NCI-H526 treated with DMSO at 0.1 percent for 48 hours (cell line): ENCODE measurements around the gene C16orf86.

Experiments used
- DNase-seq: peaks from one replicate; lab custom pipeline; 2025; lab: John Stamatoyannopoulos, UW

C16orf86 gene, protein sequence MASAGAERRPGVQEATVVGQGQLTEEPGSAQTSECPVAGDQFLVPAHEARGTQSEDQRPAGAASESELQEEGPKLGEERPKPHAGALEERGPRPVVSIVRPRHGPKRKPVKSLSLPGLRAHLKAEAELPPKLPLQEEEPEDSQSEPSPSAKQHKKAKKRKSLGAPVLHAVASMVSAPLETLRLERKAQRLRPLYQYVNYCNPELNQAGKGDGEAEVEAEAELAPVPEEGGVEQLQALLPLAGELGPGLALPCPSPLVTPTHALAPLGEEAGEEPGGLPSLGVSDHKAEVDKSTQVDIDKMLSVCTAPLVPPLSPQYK

DNA sequence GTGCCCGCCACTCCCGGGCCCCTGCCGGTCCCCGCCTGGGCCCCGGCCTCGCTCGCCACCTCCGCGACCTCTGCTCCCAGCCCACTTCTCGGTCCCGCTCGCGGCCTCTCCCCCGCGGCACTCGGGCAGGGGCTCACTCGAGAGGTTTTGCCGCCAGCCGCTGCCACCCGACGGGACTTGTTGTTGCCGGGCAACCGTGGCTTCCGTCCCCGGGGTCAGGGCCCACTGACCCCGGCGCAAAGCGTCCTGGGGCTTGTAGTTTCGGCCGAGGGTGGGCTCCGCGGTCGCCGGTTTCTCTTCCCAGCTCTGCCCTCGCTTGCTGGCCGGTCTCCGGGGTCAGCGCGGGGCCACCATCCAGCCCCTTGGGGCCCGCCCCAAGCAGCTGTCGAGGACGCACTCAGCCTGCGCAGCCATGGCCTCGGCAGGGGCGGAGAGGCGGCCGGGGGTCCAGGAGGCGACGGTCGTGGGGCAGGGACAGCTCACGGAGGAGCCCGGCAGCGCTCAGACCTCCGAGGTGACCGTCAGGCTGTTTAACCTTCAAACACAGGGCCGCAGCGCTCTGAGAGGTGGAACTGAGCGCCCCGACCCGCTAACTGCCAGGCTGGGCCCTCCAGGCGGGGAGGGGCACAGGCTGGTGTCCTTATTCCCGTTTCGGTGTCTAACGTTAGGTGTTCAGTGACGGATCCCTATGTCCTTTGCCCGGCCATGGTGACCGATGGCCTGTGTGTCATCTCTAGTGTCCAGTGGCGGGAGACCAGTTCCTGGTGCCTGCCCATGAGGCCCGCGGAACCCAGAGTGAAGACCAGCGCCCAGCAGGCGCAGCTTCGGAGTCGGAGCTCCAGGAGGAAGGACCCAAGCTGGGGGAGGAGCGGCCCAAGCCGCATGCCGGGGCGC is at the start of gene C16orf86, which contains the start of gene ENKD1:
C16orf86 (plus strand) TSS at position 256 of the 894 bp plus-strand sequence; CDS start at position 413, 157 bp downstream.
ENKD1 (minus strand) TSS at position 192 of the 894 bp plus-strand sequence. CDS start 308 bp downstream, outside the sequence.
- peak; percentile 62 for DNase-seq

DNA sequence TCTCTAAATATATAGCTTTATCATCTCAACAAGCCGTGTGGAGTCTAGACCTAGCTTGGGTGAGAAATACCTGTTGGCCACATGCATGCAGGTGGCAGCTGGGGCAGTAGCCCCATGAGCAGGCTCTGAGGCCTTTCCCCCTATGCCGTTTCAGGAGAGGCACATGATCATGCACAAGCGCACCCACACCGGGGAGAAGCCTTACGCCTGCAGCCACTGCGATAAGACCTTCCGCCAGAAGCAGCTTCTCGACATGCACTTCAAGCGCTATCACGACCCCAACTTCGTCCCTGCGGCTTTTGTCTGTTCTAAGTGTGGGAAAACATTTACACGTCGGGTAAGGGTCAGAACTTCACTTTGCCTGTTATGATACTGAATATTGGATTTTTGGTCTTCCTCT is 38.4 kb upstream of the C16orf86 start:
- no peak for DNase-seq

DNA sequence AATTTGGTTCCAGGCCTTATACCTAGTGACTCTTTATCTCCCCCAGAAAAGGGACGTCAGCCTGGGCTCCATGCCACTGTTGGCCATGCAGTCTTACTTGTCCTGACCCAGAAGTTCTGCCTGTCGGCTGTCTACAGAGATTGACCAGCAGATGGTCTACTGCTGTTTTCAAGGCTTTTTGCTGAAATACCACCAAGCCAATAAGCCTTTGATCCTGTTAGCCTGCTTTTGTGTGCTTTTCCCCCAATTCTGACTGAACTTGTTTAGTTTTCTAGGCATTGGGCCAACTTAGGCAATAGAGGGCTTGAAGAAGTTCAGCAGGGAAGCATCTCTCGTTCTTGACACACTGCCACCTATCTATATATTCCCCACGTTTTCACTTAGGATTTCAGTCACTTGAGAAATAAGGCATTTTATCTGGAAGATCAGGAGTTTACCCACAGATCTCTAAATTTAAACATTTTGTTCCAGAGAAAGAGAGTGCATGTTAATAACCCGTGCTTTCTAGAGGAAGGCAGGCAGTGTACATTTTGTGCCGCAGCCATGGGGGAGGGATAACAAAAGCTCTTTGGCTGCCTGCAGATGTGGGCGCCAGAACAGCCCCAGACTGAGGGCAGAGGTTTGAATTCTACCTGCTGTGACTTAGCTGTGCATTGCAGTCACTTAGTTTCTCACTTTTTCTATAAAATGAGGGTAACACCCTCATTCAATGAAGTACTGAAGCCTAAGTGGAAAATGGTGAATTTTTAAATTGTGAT is 34.0 kb upstream of the C16orf86 start:
- DNase-seq = no peak

DNA sequence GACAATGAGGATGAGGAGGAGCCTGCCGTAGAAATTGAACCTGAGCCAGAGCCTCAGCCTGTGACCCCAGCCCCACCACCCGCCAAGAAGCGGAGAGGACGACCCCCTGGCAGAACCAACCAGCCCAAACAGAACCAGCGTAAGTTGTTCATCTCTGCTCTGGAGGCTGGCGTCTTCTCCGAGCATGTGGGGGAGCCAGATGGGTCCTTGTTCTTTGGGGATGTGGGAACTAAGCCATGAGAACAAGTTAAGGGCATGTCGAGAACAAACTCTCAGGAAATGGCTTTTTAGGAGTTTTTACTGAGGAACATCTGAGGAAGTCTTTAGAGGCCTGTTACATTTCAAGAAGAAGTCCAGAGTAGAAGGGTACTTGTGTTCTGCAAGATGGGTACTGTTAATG is 29.9 kb upstream of the C16orf86 start:
- DNase-seq = no peak

DNA sequence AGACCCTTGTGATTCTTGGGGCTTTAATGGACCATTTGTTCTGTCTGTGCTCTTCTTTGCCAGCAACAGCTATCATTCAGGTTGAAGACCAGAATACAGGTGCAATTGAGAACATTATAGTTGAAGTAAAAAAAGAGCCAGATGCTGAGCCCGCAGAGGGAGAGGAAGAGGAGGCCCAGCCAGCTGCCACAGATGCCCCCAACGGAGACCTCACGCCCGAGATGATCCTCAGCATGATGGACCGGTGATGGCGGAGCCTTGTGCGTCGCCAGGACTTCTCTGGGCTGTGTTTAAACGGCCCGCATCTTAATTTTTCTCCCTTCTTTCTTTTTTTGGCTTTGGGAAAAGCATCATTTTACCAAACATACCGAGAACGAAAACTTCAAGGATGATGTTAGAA is 29.0 kb upstream of the C16orf86 start:
- DNase-seq = no peak

DNA sequence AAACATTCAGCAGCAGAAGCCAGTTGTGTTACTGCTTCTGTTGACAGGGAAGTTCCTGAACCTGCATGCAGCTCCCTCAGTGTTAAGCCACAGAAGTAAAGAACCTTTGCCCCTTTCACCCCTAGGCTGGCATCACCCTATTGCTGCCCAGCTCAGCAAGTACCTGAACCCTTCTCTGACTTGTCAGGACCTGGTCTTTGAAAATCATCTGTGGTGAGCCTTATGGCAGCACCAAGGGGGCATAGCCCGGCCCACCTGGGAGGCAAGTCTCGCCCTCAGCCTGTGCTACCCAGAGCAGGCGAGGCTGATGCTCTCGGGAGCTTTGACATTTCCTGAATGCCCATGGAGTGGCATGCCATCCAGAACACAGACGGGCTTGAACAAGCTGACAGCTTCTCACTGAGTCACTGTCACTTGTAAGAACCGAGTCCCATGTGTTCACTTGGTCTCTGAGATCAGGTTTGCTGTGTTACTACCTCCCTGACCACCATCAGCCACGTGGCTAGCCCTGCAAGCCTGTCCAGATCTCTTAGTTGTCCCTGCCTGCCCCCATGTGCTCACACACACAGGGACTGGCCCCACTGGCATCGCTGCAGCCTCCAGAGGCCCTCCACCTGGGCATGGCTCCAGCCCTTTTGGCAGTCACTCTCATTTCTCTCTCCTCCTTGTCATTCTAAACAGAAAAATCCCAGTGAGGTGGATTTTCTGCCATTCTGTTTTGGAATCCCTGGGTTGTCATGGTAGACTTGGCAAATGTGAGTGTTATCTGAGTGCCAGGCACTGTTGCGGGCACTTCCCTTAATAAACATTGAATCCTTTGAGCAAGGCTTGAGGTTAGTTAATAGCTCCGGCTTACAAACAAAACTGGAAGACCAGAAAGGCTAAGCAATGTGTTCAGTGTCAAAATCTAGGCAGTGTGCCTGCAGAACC is 24.6 kb upstream of the C16orf86 start:
- no peak for DNase-seq

DNA sequence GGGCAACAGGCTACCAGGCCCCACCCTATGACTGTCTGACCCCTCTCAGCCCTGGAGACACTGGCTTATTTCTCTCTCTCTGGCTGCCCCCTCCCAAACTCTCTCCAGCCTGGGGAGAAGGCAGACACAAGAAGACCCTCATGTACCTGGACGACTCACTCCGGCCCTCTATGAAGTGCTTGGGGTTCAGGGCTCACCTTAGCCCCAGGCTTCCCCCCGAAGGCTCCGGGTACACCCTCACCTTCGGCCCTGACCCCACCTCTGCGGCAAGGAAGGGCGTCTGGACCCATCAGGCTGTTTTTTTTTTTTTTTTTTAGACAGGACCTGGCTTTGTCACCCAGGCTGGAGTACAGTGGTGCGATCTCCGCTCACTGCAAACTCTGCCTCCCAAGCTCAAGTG is 22.6 kb upstream of the C16orf86 start:
- no peak for DNase-seq

DNA sequence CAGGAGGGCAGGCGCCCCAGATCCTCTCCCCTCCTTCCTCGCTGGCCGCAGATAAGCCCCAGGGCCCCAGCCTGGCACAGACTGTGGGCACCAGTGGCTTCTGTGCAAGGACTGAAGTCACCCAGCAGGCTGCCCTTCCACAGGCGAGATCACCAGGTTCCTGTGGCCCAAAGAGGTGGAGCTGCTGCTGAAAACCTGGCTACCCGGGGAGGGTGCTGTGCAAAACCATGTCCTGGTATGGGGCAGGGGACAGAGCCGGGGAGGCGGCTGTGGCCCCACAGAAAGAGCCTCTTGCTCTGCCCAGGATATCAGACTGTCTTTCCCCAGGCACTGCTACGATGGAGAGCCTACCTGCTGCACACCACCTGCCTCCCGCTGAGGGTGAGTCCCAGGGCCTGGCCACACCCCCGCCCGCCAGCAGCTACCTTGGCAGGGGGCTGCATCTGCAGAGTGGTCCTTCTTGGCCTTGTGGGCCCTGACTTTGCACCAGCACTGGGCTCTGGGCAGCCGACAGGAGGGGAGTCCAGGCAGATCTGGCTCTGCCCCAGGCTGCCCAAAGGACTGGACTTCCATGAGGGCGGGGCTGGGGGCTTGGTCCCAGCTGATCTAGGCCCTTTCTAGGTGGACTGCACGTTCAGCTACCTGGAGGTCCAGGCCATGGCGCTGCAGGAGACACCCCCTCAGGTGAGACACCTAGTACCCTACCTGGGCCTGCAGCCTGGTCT is 21.1 kb upstream of the C16orf86 start:
- no peak for DNase-seq

DNA sequence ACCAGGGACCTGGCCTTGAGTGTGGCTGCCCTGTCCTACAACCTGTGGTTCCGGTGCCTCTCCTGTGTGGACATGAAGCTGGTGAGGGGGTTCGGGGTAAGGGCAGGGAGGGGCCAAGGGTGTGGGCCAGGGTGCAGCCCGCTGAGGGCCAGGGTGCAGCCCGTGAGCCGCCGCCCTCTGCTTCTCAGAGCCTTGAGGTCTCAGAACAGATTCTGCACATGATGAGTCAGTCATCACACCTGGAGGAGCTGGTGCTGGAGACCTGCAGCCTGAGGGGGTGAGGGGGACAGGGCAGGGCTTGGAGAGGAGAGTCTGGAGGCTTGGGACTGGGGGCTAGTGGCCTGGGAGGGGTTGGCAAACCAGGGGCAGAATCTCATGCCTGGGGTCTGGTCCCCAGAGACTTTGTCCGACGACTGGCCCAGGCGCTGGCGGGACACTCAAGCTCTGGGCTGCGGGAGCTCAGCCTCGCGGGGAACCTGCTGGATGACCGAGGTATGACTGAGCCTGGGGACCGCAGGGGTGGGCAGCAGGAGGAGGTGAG is 19.4 kb upstream of the C16orf86 start:
- no peak for DNase-seq

DNA sequence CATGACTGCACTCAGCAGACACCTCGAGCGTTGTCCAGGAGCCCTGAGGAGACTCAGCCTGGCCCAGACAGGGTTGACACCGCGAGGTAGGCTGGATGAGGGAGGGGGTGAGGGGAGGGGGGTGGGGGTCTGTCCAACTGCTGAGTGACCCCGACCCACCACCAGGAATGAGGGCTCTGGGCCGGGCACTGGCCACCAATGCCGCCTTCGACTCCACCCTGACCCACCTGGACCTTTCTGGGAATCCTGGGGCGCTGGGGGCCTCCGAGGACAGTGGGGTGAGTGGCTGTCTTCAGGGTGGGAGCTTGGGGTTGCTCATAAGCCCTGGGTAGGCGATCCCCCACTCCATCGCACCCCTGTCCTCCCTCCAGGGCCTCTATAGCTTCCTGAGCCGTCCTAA is 18.9 kb upstream of the C16orf86 start:
- no peak for DNase-seq

DNA sequence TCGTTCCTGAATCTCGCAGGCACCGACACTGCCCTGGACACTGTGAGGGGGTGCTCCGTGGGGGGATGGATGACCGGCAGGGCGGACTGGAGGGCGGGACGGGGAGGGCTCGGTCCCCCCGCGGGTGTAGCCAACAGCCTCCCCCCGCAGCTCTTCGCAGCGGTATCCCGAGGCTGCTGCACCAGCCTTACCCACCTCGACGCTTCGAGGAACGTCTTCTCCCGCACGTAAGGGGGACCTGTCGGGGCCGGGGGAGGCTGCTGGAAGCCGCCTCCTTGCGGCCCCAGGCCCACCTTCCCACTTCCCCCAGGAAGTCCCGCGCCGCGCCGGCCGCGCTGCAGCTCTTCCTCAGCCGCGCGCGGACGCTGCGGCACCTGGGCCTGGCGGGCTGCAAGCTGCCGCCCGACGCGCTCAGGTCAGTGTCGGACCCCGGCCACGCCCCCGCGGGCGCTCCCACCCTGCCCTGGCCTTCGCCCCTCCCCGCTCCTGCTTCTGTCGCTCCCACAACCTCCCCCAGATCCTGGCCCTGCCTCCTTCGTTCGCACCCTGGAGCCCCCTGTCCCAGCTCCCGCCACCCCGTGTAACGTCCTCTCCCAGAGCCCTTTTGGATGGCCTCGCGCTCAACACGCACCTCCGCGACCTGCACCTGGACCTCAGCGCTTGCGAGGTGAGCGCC is 18.4 kb upstream of the C16orf86 start:
- no peak for DNase-seq

DNA sequence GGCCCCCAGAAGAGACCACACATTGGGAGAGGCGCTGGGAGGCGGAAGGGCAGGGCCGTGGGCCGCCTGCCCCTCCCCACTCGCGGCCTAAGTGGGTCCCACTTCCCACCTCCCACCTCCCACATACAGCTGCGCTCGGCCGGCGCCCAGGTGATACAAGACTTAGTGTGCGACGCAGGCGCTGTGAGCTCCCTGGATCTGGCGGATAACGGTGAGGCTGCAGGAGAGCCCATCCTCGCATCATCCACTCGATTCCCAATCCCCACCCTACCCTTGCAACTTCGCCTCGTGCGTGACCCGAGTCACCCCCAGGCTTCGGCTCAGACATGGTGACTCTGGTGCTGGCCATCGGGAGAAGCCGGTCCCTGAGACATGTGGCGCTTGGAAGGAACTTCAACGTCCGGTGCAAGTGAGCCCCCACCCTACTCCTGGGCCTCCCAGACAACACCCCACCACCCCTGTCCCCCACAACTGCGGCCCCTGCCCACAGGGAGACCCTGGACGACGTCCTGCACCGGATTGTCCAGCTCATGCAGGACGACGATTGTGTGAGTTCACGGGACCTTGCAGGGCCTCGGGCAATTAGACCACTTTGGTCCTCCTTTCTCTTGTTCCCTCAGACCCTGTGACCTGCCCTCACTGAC is 17.7 kb upstream of the C16orf86 start:
- DNase-seq = no peak

DNA sequence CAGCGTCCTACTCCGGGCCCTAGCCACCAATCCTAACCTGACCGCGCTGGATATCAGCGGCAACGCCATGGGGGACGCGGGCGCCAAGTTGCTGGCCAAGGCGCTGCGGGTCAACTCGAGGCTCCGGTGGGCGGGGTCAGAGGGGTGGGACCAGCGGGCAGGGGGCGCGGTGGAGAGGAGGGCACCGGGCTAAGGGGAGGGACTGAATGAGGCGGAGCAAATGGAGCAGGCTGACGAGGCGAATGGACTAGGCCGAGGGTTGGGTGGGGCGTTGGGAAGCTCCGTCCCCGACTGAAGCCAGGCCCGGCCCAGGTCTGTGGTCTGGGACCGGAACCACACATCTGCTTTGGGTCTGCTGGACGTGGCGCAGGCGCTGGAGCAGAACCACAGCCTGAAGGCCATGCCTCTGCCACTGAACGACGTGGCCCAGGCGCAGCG is 17.1 kb upstream of the C16orf86 start:
- no peak for DNase-seq

DNA sequence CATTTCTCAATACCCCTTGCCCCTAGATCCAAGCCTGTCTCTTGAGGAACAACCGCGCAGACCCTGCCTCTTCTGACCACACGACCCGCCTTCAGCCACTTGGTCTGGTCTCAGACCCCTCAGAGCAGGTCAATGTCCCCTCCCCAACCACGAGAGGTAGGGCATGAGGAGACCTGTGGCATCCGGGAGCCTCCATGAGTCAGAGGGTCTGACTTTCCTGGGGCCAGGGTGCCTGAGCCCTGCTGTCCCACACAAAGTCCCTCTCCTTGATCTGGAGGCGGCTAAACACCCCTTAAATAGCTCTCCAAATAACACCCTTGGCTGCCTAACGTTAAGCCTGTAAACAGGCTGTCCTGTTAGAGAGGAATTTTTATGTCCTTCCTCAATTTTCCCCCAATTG is 16.6 kb upstream of the C16orf86 start:
- no peak for DNase-seq

DNA sequence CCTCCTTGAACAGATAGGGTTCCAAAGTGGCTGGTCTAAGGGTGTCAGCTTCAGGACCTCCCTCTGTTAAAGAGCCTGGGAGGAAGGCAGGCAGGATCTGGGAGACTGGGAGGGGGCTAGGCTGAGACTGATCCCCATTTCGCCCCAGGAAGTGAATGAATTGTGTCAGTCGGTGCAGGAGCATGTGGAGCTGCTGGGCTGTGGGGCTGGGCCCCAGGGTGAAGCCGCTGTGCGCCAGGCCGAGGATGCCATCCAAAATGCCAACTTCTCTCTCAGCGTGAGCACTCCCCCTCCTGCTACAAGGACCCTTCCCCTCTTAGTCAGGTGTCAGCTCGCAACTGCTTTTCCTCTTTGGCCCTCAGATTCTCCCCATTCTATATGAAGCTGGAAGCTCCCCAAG is 15.6 kb upstream of the C16orf86 start:
- DNase-seq = no peak

DNA sequence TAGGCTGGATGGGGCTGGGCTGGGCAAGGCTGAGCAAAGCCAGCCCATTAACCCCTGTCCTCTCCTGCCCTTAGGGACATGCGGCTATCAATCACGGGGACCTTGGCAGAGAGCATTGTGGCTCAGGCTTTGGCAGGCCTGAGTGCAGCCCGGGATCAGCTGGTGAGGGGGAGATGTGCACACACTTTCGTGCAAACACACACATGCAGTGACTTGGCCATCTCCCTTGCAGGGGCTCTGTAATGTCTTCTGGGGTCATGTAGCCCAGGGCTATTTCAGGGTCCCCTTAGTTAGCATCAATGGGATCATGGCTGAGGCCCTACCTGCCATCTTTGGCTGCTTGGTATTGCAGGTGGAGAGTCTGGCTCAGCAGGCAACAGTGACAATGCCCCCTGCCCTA is 14.8 kb upstream of the C16orf86 start:
- no peak for DNase-seq

DNA sequence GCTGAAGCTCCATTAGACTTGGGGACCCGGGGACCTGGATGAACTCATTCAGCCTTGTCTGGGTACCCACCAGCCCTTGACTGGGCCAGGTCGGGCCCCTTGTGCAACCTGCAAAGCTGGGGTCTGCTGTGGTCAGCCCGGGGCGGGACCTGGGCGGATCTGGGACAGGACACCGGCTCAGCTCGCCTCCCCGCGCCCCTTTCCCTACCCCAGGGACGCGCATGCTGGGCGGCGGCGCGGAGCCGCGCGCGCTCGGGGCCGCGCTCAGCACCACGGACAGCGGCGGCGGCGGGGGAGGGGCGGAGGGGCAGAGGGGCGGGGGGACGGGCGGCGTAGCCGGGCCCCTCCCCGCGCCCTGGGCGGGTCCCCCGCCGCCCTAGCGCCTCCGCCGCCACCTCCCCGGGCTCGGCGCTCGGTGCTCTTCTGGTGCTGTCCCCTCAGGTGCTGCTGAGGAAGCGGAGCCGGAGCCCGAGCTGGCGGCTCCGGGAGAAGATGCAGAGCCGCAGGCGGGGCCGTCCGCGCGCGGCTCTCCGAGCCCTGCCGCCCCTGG is 14.0 kb upstream of the C16orf86 start:
- DNase-seq = no peak

DNA sequence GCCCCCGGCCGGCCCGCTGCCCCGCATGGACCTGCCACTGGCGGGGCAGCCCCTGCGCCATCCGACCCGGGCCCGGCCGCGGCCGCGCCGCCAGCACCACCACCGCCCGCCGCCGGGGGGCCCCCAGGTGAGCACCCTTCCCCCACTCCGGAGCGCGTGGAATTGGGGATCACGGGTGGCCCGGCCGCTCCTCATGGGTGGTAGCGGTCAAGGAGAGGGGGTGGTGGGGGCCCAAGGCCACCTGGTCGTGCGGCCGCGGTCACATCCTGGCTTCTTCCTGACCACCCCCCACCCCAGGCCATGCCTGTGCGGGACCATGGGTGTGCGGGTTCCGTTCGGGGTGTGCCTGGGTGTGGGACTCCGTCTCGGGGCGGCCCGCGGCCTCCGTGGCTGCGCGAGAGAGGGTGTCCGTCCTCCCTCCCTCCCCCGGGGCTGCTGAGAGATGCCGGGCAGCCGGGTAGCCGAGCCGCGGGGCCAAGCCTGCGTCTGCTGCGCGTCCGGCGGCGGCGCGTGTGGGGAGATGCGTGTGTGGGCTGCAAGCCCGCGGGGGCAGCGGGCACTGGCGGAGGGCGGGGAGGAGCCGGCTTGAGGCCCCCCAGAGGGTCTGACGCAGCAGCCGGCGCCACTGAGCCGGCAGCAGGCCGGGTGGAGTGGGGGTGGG is 13.4 kb upstream of the C16orf86 start:
- DNase-seq = no peak
